ENCODE measurements around the gene PRF1.
"Not testable (repeated sequence)": the region's sequence is repeated elsewhere in the genome, so short reads cannot be mapped to it uniquely, and the experiment has no call there.

The PRF1 gene

DNA sequence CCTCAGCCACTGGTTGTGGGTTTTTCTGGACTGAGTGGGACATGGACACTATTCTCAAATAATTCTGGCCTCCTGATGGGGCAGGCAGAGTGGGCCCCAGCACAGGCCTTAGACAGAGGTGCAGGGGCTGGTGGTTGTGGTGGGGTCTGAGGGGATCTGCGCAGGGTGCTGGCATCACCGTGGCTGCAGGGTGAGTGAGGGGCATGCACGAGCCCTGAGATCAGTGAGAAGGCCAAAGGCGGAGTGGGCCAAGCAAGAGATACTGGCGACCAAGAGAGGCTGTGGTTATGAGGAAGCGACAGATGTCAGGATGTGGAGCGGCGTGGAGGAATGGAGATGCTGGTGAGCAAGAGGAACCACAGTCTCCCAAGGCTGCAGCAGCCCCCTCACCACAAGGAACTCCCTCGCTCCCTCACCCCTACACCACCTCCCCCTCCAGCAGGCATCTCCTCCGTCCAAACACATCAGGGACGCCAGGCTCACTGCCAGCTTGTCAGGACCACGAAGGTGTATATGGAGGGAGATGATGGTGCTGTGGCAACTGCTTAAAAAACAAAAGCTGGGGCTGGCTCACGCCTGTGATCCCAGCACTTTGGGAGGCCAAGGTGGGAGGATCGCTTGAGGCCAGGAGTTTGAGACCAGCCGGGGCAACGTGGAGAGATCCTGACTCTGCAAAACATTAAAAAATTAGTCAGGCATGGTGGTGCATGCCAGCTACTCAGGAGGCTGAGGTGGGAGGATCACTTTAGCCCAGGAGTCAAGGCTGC, 9.6 kb downstream of the PRF1 start:
- DNase-seq, result no peak

DNA sequence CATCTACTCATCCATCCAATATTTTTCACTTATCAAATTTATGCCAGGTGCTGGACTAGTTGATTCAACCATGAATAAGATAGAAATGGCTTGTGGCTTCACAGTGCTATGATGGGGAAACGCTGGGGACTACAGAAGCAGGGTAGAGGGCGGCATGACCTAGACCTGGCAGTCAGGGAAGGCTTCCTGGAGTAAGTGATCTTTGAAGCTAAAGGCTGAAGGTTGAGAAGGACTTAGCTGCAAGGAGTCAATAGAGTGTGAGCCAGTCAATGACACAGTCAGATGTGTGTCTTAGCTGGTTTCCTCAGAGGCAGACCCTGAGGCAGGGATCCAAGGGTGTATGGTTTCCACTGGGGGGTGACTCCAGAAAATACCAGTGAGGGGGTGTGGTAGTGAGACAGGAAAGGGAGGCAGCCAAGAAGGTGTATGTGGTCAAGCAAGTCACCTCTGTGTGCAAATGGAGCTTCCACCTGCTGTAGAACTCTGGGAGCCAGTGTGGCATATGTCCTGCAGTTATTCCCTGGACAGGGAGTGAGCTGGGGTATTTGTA, 10.3 kb downstream of the PRF1 start:
- no peak for DNase-seq

DNA sequence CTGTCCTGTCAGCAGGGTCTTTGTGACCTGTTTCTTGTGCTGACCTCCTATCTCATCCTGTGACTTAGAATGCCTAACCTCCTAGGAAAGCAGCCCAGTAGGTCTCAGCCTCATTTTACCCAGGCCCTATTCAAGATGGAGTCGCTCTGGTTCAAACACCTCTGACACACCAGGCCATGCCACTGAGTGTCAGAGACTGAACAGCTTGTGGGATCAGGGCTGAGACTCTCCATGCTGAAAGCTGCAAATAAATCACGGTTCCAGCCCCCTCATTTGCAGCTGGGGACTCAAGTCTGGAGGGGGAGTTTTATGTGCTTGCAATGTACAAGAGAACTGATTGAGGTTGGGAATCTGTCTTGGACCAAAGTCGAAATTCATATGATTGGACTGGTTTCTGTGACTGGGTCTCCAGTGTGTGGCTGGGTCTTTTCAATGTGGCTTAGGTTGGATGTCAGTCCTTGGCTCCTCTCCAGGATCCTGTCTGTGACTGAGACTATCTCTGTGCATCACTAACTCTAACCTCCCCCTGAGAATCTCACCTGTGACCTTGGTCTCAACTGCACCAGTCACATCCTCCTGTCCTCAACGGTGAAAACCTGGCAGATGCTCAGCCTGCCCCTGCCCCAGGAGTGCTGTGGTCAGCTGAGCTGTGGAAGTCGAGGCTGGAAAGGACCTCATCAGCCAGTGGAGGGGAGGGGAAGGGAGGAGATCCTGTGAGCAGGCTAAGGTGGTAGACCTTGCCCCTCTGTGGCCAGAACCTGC, 11.7 kb downstream of the PRF1 start:
- no peak for DNase-seq

DNA sequence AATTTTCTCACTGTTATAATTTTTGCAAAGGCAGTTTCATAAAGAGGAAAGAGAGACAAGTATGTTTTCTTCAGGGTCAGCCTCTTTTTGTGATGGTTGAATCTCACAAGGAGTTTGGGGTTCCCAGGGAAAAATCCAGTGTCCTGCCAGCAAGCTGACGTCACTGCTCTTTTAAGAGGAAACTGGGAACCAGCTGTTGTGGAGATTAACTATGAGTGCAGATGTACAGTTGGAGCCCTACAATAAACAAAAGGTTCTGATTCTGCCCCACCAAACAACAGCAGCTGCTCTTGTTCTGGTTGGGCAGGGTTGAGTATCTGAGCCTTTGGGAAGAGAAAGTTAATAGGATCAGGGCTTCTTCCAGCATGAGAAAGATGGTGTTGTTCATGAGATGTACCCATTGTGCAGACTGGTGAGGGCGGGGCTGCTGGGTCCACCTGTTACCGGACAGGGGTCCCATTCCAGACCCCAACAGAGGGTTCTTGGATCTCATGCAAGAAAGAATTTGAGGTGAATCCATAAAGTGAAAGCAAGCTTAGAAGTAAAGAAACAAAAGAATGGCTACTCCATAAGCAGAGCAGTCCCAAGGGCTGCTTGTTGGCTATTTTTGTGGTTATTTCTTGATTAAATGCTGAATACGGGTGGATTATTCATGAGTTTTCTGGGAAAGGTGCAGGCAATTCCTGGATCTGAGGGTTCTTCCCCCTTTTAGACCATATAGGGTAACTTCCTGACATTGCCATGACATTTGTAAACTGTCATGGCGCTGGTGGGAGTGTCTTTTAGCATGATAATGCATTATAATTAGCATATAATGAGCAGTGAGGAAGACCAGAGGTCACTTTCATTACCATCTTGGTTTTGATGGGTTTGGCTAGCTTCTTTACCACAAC, 12.5 kb downstream of the PRF1 start:
- no peak for DNase-seq

DNA sequence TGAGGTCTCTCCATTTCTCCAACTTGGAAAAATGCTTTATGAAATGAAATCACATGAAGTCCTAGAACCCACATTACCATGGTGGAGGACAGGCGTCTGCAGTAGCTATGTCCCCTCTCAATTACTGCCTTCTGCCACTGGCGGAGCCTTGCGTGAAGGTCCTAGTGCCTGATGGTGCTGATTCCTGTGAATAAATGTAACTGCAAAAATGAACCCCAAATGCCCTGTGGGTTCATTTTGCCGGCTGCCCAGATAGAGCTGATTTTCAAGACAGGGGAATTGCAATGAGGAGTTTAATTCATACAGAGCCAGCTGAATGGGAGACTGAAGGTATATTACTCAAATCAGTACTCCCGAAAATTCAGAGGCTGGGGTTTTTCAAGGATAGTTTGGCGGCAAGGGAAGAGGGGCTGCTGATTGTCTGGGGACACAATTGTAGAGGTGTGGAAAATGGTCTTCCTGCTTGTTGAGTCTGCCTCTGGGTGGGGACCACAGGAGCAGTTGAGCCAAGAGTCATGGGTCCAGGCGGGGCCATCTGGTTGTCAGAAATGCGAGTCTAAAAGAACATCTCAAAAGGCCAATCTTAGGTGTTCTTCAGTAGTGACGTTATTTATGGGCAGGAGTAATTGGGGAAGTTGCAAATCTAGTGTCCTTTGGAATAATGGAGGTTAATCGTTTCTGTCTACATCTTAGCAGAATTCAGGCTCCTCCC, 13.5 kb downstream of the PRF1 start:
- DNase-seq, result no peak

DNA sequence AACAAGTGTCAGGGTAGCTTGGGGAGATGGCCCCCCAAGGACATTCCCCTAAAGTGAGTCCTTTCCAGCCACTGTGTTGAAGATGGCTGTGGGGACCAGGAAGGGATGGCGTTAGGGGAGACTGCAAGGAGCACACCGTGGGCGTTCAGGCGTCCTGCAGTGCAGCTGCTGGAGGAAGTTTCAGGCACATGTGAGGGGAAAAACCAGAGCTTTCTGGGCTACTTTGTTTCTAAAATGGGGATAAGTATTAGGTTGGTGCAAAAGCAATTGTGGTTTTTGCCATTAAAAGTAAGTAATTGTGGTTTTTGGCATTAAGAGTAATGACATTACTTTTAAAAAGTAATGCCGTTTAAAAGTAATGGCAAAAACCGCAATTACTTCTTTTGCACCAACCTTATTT, 14.3 kb downstream of the PRF1 start:
- no peak for DNase-seq

DNA sequence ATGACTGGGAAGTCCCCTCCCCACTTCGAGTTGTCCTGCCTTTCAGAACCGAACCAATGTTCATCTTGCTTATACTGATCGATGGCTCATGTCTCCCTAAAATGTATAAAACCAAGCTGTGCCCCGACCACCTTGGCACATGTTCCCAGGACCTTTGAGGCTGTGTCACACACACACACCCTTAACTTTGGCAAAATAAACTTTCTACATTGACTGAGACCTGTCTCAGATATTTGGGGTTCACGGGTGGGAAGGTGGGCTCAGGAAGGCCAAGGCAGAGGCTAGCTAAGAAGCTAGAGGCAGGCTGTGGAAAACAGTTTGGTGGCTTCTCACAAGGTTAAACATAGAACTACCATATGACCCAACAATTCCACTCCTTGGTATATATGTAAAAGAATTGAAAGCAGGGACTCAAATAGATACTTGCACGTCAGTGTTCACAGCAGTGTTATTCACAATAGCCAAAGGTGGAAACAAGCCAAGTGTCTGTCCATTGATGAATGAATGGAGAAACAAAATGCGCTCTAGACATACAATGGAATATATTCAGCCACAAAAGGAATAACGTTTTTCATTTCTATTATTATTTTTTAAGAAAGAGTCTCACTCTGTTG, 15.4 kb downstream of the PRF1 start:
- no peak for DNase-seq

DNA sequence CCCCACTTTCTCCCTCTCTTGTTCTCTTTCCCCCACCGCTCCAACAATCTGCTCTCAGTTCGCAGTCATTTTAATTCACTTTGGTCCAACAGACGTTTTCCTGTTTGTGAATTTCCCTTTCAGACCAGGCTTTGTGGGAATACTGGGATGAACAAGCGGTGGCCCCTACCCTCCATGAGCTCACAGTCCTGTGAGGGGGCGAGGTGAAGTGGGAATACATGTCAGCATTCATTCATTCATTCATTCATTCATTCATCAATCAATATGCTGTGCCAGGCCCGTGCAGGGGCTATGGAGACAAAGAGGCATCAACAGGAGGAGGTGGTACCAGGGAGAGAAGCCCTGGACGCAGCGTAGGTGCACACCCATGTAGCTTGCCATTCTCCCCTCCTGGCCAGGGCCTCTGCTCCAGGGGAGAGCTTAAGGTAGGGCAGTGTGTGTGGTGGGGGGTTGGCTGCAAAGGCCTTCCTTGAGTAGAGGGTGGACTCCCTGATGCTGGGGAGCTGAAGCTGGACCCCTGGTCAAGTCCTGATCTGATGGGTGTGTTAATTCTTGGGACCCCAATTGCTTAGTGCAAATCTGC, 16.1 kb downstream of the PRF1 start:
- DNase-seq, result no peak

DNA sequence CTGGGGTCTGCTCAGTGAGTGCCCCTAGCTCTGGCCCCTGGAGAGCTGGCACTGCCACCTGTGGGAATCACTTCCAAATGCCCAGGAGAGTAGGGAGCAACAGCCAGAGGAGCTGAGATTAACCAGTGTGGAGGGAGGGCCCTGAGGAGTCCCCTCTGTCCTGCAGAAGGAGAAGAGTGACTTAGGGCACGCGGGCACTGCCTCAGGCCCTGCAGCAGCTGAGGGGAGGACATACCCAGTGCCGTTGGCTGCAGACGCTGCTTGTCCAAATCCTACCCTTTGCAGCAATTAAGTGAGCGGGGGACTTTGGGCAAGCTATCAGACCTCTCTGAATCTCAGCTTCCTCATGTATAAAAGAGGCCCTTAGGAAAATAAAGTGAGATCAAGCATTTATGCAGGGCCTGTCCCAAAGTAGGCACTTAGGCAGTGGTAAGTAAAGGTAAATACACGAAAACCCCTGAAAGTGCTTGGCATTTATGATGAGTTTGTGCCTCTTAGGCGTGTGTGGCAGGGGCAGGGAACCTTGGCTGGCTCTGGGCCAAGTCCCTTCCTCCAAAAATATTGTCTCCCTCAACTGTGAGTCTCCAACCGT, 16.9 kb downstream of the PRF1 start:
- DNase-seq, result peak; percentile 85

DNA sequence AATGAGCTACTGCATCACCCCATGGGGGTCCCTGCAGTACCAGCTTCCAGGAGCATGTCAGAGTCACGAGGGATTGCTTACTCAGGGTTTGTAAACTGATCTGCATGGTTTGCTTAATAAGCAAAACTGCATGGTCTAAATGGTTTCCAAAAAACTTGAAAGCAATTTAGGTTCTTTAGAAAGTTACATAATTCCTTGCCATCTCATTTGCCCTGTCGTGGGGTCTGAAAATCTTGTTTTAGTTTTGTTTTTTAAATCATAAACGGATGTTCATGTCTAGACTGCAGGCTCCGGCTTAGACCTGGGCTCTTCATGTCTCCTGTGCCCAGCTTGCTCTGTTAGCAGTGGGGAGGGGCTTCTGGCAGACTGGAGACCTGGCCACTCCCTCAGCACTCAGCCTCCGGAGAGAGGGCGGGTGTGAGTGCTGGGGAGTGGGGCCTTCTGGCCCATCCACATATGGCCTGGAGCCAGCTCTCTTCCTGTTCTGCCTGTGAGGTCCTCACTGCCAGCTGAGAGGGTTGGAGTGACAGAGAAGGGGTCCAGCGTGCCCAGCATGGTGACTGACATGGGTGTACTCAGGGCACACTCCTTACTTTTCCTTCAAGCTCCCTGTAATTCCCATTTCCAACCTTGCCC, 17.5 kb downstream of the PRF1 start:
- peak; percentile 86 for DNase-seq

DNA sequence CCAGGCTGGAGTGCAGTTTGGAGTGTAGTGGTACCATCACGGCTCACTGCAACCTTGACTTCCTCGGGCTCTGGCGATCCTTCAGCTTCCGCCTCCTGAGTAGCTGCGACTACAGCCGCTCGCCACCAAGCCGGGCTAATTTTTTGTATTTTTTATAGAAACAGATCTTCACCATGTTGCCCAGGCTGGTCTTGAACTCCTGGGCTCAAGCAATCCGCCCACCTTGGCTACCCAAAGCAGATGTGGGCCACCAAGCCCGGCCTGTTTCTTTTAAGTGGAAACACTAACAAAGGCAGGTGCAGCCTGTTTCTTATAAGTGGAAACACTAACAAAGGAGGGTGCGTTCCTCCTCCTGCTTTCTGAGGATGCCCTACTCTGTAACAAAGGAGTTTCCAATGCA, 18.2 kb downstream of the PRF1 start:
- DNase-seq, result peak; percentile 57

DNA sequence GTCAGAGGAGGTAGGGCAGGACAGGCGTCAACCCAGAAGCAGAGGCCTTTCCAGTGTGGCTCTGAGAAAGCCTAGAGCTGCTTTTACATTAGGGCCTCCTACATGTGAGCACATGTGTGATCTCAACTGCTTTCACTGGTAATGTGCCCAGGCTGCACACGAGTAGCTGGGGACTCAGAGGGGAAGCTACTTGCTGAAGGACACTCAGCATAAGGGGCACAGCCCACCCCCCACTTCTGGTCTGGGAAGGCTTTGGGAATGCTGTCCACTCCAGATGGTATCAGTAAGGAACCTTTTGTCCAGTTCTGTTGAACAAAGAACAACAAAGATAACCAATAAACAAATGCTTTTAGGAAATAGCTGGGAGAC, 18.9 kb downstream of the PRF1 start:
- no peak for DNase-seq

DNA sequence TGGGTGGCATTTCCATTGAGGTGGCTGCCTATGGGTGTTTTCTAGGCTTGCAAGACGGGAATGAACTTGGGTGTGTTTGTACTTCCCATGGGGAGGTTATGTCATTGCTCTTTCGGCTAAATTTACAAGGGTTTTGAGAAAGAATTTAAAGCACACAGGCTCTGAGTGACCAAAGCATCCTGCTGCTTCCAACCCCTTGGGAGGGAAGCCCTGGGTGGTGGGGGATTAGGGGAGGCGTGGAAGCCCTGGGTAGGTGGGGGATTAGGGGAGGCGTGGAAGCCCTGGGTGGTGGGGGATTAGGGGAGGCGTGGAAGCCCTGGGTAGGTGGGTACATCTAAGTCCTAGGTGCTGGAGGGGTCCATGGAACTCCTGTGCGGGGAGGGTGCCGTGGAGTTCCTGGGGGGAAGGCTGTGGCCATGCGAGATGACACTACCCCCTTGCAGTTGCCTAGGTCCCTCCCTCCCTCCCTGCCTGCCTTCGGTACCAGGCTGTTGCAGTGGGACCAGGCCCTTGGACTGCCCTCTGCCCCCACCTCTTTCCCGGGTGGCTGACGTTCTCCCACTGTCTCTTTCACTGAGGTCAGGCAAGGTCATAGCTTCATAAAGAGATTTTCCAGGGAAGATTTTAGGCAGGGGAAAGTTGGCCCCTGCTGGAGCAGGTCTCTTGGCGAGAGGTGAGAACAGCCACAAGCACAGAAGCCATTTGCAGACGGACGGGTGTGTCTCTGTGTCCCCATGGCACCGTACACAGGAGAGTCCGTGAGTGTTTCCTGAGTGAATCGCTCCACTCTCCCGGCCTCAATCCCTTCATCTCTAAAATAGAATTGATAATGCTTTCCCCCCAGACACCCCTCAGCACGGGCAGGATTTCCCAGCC, 19.5 kb downstream of the PRF1 start:
- no peak for DNase-seq

DNA sequence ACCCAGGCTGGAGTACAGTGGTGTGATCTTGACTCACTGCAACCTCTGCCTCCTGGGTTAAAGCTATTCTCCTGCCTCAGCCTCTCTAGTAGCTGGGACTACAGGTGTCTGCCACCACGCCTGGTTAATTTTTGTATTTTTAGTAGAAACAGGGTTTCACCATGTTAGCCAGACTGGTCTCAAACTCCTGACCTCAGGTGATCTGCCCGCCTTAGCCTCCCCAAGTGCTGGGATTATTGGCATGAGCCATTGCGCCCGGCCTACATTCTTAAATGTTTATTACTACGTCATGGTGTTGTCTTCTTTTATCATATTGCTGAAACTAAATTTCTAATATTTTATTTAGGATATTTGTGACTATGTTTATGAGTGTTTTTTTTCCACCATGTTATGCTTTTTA, 21.4 kb downstream of the PRF1 start:
- DNase-seq, result not testable (repeated sequence)

DNA sequence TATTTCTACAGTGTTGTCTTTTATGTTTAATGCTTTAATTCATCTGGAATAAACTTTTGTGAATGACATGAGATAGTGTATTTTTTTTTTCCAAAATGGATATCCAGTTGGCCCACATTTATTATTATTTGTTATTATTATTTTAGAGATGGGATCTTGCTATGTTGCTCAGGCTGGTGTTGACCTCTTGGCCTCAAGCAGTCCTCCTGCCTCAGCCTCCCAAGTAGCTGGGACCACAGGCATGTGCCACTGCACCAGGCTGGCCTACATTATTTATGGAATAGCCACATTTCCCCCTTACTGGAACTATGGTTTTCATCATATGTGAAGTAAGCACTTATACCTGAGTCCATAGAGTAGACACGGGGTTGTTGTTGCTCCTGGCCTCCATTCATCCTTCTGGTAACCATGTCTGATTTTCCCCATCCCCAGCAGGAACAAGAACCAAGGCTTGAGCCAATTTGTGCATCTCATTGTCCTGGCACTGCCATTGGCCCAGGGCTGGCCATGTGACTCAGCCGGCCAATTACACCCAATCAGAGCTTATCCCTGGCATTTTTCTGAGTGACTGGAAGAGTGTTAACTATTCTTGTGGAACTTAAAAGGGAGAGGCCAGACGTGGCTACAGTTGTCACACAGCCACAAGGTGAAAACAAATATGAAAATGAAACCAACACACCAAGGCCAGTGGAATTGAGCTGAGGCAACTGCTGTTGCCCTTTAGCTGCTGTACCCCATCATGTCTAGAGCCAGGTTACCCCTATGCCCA, 23.1 kb downstream of the PRF1 start:
- DNase-seq, result no peak

DNA sequence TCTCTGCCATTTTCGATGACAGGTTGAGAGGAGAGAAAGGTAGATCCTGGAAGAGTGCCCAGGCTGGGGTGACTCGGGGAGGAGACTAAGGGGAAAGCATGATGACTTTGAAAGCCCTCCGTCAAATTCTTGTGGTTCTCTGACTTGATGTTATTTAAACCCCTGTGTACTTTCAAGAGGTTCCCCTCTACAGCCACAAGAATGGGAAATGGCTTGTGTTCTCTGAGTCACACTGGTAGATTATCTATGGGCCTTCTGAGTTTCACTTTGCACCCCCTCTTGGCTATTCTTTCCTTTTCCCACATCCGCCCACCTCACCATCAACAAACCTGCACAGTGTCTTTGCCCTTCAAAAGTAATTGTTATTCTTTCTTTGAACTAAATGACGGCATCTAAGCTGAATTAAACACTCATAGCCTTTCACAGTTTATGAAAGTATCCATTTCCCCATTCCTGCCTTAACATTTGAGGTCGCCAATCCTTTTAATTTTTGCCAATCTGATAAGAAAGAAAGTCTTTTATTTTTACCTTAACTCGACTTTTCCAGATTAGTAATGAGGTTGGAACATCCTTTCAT, 24.1 kb downstream of the PRF1 start:
- peak; percentile 83 for DNase-seq

DNA sequence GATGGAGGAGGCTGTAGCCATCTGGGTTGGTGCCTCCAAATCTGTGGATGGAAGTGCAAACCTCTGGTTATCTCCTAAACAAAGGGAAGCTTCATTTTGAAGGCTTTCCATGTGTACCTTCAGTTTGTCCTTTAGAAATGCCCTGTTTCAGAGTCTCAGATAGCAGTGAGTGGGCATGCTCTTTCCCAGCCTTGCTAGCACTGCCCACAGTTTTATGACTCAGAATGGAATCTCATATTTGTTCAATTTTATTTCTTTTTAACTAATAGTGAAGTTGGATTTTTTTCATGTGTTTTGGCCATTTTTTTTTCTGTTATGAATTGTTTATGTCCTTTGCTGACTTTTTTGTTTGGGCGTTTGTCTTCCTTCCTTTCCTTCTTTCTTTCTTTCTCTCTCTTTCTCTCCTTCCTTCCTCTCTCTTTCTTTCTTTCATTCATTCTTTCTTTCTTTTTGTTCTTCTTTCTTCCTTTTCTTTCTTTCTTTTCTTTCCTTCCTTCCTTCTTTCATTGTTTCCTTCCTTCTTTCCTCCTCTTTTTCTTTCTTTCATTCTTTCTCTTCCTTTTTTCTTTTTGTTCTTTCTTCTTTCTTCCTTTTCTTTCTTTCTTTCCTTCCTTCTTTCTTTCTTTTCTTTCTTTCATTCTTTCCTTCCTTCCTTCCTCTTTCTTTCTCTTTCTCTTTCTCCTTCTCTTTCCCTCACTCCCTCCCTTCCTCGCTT, 25.6 kb downstream of the PRF1 start:
- DNase-seq, result no peak

Measured in DMS79 (cell line).